ENCODE data around the gene BAHD1.

BAHD1 gene

DNA sequence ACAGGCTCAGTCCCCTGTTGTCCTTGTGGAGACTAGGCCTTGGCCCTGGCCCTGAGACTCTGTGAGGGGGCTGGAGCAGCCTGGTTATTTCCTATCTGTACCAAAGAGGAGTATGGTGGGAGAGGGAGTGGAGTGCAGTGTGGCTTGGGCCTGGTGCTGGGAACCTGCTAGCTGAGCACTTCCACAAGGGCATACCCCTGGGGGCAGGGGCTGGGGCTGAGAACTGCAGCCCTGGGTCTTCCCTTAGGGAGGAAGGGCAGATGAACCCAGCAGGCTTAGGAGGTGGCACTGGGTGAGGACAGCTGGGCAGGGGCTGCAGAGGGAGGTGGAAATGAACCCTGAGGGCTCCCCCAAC, 26.5 kb downstream of the BAHD1 start:
- no peak for DNase-seq (ENCODE audit: low read depth)

DNA sequence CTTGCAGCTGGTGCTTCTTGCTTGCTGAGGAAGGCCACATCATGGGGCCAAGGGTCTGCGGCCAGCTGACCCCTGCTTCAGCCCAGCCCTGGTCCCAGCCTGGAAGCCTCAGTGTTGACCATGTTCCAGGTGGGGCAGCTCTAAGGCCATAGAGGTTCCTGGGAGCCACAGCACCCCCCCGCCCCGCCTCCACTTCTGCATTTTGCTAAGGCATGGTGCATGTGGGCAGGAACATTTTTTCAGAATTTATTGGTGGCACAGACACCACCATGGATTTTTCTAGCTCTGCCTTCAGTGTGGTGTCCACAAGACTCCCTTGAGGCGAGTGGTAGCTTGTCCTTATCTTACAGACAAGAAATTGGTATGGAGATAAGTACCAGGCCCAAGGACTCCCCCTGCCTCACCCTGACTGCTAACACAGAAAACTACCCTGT, 28.2 kb downstream of the BAHD1 start:
- no peak for DNase-seq (ENCODE audit: low read depth)

DNA sequence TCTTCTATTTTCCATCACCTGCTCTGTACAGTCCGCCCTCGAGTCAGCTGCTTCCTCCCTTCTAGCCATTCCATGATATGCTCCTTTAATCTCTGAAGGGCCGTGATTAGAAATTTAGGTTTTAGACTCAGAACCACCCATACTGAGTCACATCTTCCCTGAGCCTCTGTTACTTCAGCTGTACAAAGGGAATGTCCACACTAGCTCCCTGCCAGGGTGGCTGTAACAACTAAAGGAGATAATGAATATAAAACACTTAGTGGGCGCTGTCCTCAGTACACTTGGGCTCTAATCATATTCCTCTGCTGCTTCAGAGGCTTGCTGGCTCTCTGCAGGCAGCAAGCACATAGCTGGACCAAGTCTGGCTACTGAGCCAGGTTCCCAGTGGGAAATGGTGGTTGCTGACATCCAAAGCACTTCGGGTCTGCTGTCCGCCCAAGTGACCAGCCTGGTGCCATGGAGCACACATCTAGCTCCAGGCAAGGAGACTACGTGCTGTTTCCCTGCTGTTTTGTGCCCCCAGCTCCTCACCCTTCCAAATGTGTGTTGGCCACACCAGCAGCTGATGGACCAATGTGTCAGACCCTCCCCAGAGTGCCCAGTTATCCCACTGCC, 29.1 kb downstream of the BAHD1 start:
- DNase-seq (ENCODE audit: low read depth), result no peak

DNA sequence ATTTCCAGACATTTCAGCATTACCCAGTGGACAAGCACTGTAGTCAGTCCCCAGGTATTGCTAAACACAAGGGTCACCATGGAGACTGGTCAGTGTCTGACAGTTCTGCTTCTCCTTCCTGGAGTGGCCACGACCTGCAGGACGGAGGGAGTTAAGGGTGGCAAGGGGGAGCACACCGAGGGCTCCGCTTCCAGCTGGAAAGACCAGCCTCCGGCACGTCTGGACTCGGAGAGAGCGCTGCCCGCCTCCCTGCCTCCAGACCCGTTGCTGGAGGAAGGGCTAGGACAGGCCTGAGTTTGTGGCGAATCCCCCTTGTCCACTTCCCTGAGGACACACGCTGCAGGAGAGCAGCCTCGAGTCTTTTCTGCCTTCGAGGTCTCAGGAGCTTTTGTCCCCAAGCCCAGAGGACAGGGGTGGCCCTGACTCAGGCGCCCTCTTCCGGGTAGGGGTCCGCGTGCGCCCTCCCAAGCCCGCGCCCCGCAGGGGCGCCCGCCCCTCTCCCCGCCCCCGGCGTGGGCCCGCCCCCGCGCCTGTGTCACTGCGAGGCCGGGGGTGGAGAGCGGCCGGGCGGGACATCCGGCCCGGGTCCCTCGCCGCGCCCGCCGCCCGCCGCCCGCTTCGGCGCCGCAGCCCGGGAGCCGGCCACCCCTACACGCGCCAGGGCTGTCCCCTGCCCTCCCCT, 29.8 kb downstream of the BAHD1 start, which contains the start of gene CHST14:
CHST14 (plus strand) TSS at position 562 of the 682 bp plus-strand sequence. CDS start 230 bp downstream, outside the sequence.
- DNase-seq (ENCODE audit: low read depth), result peak; percentile 46

DNA sequence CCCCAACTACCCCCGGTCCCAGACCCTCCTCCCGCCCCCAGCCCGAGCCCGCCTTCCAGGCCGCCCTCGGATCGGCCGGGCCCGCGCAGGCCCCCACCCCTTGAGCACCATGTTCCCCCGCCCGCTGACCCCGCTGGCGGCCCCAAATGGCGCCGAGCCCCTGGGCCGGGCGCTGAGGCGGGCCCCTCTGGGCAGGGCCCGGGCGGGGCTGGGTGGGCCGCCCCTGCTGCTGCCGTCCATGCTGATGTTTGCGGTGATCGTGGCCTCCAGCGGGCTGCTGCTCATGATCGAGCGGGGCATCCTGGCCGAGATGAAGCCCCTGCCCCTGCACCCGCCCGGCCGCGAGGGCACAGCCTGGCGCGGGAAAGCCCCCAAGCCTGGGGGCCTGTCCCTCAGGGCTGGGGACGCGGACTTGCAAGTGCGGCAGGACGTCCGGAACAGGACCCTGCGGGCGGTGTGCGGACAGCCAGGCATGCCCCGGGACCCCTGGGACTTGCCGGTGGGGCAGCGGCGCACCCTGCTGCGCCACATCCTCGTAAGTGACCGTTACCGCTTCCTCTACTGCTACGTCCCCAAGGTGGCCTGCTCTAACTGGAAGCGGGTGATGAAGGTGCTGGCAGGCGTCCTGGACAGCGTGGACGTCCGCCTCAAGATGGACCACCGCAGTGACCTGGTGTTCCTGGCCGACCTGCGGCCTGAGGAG, 30.5 kb downstream of the BAHD1 start:
- peak; percentile 7 for DNase-seq (ENCODE audit: low read depth)

GRCh38 chr15:40471808-40472150, 31.0 kb downstream of the BAHD1 start:
- no peak for DNase-seq (ENCODE audit: low read depth)

DNA sequence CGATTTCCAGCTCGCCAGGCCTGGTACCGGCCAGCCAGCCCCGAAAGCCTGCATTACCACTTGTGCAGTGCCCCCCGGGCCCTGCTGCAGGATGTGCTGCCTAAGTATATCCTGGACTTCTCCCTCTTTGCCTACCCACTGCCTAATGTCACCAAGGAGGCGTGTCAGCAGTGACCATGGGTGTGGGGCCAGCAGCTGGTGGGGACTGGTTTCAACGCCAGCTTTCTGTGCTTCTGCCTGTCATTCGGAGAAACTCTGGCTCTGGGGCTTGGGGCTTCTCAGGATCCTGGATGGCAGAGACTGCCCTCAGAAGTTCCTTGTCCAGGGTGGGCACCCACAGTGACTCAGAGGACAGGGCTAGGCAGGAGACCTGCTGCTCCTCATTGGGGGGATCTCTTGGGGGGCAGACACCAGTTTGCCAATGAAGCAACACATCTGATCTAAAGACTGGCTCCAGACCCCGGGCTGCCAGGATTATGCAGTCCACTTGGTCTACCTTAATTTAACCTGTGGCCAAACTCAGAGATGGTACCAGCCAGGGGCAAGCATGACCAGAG, 31.5 kb downstream of the BAHD1 start:
- no peak for DNase-seq (ENCODE audit: low read depth)

- no peak for DNase-seq (ENCODE audit: low read depth)
These were observed 33.8 kb downstream of the BAHD1 start for GRCh38 chr15:40474581-40474980.

DNA sequence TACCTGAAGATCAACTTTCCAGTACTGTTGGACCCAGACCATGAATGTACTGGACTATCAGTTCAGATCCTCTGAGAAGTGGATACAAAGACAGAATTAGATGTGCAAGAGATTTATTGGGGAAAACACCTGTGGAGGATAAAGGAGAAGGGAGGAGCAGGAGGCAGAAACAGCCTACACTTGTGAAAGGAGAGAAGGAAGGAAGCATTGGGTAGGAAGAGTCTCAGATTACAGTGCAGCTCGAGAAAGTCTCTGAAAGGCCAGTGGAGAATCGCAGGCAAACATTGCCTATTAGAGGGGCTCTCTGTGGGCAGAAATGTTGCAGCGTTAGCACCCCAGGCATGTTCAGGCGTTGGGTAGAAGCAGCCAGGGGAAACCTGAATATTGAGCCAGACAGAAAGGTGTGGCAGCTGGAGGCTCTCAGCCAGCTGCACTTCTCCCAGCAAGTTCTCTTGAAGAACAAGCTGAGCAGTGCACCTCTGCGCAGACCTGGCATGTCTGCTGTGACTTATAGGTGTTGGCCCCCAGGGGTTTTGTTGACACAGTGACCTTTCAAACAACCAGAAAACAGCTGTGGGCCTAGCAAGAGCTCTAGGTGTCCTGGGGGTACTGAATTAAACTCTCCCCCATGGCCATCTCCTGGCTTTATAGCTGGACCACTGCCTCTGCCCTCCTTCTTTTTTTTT, 37.0 kb downstream of the BAHD1 start:
- no peak for DNase-seq (ENCODE audit: low read depth)

- DNase-seq (ENCODE audit: low read depth), result no peak
These were observed 38.3 kb downstream of the BAHD1 start for GRCh38 chr15:40479024-40479423.

- DNase-seq (ENCODE audit: low read depth), result no peak
These were observed 40.8 kb downstream of the BAHD1 start for GRCh38 chr15:40481341-40482074.

- DNase-seq (ENCODE audit: low read depth), result no peak
These were observed 43.2 kb downstream of the BAHD1 start for GRCh38 chr15:40483919-40484318.

DNA sequence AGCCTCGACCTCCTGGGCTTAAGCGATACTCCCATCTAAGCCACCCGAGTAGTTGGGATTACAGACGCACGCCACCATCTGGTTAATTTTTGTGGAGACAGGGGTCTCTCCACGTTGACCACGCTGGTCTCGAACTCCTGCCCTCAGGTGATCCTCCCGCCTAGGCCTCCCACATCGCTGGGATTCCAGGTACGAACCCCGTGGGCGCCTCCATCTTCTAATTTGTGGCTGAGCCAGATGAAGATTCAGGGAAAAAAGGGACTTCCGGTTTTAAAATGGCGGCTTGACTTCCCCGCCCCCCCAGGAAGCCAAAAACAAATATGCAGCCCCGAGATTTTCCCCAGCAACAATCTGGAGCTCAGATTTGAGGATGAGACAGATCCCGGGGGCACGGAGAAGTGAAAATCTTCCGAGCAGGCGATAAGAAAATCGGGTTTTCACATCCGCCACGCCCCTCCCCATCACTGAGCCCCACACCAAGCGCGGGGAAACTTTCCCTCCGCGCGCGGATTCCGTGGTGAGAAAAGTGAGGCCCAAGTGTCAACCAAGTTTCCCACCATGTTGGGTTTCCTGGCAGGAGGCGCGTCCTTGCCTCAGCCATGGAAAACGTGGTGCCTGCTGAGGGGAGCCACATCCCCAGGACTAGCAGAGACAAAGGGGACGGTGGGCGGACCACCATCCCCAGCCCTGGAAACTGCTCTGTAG, 45.5 kb downstream of the BAHD1 start:
- no peak for DNase-seq (ENCODE audit: low read depth)

DNA sequence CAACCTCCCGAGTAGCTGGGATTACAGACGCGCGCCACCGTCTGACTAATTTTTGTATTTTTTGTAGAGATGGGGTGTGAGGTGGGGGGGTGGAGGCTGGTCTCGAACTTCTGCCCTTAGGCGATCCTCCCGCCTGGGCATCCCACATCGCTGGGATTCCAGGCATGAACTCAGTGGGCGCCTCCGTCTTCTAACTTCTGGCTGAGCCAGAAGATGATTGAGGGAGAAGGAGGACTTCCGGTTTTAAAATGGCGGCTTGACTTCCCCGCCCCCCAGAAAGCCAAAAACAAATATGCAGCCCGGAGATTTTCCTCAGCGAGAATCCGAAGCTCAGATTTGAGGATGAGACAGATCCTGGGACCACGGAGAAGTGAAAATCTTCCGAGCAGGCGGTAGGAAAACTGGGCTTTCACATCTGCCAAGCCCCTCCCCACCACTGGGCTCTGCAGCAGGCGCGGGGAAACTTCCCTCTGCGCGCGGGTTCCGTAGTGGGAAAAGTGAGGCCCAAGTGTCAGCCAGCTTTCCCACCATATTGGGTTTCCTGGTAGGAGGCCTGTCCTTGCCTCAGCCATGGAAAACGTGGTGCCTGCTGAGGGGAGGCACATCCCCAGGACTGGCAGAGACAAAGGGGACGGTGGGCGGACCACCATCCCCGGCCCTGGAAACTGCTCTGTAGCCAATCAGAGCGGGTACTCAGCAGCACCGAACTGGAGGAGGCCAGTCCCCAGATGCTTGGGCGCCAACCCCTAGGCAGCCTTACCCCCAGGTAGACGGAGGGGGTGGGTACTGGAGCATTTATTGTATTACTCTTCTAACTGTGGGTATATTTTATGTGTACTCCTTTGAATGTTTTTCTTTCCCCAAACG, 47.3 kb downstream of the BAHD1 start:
- no peak for DNase-seq (ENCODE audit: low read depth)

GRCh38 chr15:40489274-40490175, 48.8 kb downstream of the BAHD1 start:
- DNase-seq (ENCODE audit: low read depth), result no peak

DNA sequence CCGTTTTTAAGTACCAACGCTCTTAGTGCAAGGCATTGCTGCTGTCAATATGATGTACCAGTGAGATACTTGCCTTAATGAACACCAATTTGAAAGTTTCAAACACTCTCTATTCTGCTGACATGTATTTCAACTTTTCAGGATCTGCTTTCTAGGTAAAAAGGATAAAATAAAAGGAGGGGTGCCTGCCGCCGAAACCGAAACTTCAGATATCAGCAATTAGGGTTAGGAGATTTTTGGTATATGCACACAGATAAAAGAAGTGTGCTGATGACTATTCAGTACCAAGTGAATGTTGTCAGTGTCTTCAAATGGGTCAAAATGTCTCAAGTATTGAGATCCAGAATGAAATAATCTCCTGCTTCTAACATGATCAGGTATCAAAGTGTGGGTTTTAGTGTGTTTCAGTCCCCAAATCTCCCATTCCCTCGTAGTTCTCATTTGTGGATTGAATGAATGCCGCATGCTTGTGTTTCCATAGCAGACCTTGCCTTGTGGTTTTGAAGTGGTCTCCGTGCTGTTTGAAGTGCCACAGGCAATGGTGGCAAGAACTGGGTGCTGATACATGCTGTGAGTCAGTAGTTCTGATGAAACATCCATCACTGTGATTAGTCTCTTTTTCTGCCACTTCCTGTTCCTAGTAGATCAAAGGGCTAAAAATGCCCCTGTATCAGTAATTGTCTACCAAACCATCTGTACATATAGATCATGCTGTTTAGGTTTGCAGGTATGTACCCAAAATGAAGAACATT, 52.5 kb downstream of the BAHD1 start:
- peak; percentile 23 for DNase-seq (ENCODE audit: low read depth)

DNA sequence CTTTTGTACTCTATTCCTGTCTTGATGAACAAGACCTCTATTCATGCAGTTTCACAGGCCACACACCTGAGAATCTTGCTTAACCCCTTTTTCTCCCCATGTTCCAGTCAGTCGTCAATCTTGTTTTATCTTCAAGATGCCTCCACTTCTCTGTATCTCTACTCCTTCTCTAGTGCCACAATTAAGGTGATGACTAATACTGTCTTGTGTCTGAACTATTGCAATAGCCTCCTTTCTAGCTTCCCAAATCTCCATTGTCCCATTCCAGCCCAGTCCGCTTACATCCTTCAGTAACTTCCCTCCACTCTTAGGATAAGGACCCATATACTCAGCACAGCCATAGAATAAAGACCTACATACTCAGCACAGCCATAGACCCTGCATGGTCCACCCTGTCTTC, 54.8 kb downstream of the BAHD1 start:
- DNase-seq (ENCODE audit: low read depth), result no peak

GRCh38 chr15:40498418-40498817, 57.7 kb downstream of the BAHD1 start:
- no peak for DNase-seq (ENCODE audit: low read depth)
